Measurements from ENCODE around the gene KIF6. TPM values are rescaled to one million over a fixed set of nuclear protein-coding genes. Genes with fewer than 3 reads are reported as not detected.

KIF6 gene
- total RNA-seq, 2 experiments from 2014 or later, result not detected

GRCh38 chr6:39378960-39379425 is 346.2 kb downstream of the KIF6 start:
- peaks cover 0 to 5% of the 10 kb centered on the region in 2 experiments for H3K27me3 ChIP-seq (ENCODE audit: control insufficient read depth in 1 of 2, insufficient read depth in 2 of 2, low read length in 2 of 2)
- no peaks in the 10 kb centered on the region for H3K36me3 Mint-ChIP-seq (ENCODE audit: low read depth)
- H3K27ac Mint-ChIP-seq, result no peak overlapping the region
- no peaks in the 10 kb centered on the region for H3K9me3 ChIP-seq (ENCODE audit: control insufficient read depth in 1 of 2, insufficient read depth in 1 of 2, low read length in 2 of 2)
- no peaks in the 10 kb centered on the region for H3K9me3 Mint-ChIP-seq
- intact Hi-C loops (cut with DNase I, micrococcal nuclease), result no loop called here
- ChIA-PET CTCF (no interaction called here), POLR2A (no interaction called here)
- H3K4me3 ChIP-seq (ENCODE audit: low read length), result no peak overlapping the region
- no peak for ATAC-seq (ENCODE audit: poor library complexity)
- no peak for DNase-seq
- H3K27me3 Mint-ChIP-seq, result no peaks in the 10 kb centered on the region
- H3K36me3 ChIP-seq (ENCODE audit: insufficient read depth, low read length), result no peaks in the 10 kb centered on the region
- TF ChIP-seq, protein P1, sequence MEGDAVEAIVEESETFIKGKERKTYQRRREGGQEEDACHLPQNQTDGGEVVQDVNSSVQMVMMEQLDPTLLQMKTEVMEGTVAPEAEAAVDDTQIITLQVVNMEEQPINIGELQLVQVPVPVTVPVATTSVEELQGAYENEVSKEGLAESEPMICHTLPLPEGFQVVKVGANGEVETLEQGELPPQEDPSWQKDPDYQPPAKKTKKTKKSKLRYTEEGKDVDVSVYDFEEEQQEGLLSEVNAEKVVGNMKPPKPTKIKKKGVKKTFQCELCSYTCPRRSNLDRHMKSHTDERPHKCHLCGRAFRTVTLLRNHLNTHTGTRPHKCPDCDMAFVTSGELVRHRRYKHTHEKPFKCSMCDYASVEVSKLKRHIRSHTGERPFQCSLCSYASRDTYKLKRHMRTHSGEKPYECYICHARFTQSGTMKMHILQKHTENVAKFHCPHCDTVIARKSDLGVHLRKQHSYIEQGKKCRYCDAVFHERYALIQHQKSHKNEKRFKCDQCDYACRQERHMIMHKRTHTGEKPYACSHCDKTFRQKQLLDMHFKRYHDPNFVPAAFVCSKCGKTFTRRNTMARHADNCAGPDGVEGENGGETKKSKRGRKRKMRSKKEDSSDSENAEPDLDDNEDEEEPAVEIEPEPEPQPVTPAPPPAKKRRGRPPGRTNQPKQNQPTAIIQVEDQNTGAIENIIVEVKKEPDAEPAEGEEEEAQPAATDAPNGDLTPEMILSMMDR (IDR thresholded peaks at IDR 0.05), result no peak
- no peaks in the 10 kb centered on the region for H3K4me1 ChIP-seq (ENCODE audit: insufficient read depth, low read length)
- no peak overlapping the region for H3K4me3 Mint-ChIP-seq
- no peak overlapping the region for H3K27ac ChIP-seq (ENCODE audit: low read depth in 1 of 2, low read length in 2 of 2)
- H3K4me1 Mint-ChIP-seq (ENCODE audit: low read depth), result no peaks in the 10 kb centered on the region

GRCh38 chr6:39378175-39378959 is 346.8 kb downstream of the KIF6 start:
- Mint-ChIP-seq H3K4me1 (ENCODE audit: low read depth) (no peaks in the 10 kb centered on the region), H3K27ac (no peak overlapping the region), H3K27me3 (no peaks in the 10 kb centered on the region), H3K36me3 (ENCODE audit: low read depth) (no peaks in the 10 kb centered on the region), H3K9me3 (no peaks in the 10 kb centered on the region), H3K4me3 (no peak overlapping the region)
- Histone ChIP-seq H3K27ac (ENCODE audit: low read depth in 1 of 2, low read length in 2 of 2) (no peak overlapping the region), H3K27me3 (ENCODE audit: control insufficient read depth in 1 of 2, insufficient read depth in 2 of 2, low read length in 2 of 2) (peaks cover 0 to 3% of the 10 kb centered on the region in 2 experiments), H3K9me3 (ENCODE audit: control insufficient read depth in 1 of 2, insufficient read depth in 1 of 2, low read length in 2 of 2) (no peaks in the 10 kb centered on the region), H3K4me1 (ENCODE audit: insufficient read depth, low read length) (no peaks in the 10 kb centered on the region), H3K36me3 (ENCODE audit: insufficient read depth, low read length) (no peaks in the 10 kb centered on the region), H3K4me3 (ENCODE audit: low read length) (no peak overlapping the region)
- ChIA-PET CTCF (no interaction called here), POLR2A (no interaction called here)
- intact Hi-C loops (cut with DNase I, micrococcal nuclease), result no loop called here
- ATAC-seq (ENCODE audit: poor library complexity) (no peak), DNase-seq (no peak)
- TF ChIP-seq, protein P1 (IDR thresholded peaks at IDR 0.05), result no peak

DNA sequence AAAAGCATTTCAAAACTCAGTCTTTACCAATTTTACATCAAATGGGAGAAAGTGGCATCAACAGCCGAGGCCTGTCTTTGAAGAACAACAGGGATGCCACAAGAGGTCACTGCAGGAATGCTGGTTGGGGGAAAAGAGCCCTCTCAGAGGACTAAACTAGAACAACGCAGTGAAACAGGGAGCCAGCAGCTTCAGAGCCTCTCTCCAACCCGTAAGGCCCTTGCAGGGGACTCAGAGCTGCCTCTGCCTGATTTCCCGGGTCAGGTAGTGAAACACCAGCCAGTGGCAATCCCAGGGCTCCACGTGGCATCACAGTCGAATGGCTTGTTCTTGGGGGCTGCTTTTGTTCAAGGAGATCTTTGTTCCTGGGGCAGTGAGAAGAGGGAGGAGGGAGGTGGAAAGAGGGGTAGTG is 347.7 kb downstream of the KIF6 start:
- Histone ChIP-seq H3K9me3 (ENCODE audit: control insufficient read depth in 1 of 2, insufficient read depth in 1 of 2, low read length in 2 of 2) (no peaks in the 10 kb centered on the region), H3K27me3 (ENCODE audit: control insufficient read depth in 1 of 2, insufficient read depth in 2 of 2, low read length in 2 of 2) (peaks cover 0 to 3% of the 10 kb centered on the region in 2 experiments), H3K4me1 (ENCODE audit: insufficient read depth, low read length) (no peaks in the 10 kb centered on the region), H3K27ac (ENCODE audit: low read depth in 1 of 2, low read length in 2 of 2) (no peak overlapping the region), H3K4me3 (ENCODE audit: low read length) (no peak overlapping the region), H3K36me3 (ENCODE audit: insufficient read depth, low read length) (no peaks in the 10 kb centered on the region)
- no peak overlapping the region for H3K27ac Mint-ChIP-seq
- H3K27me3 Mint-ChIP-seq, result no peaks in the 10 kb centered on the region
- no peaks in the 10 kb centered on the region for H3K9me3 Mint-ChIP-seq
- H3K4me1 Mint-ChIP-seq (ENCODE audit: low read depth), result no peaks in the 10 kb centered on the region
- no peak overlapping the region for H3K4me3 Mint-ChIP-seq
- TF ChIP-seq, protein P1 (IDR thresholded peaks at IDR 0.05), result no peak
- ATAC-seq (ENCODE audit: poor library complexity) (no peak), DNase-seq (no peak)
- intact Hi-C loops (cut with DNase I, micrococcal nuclease), result no loop called here
- ChIA-PET CTCF (no interaction called here), POLR2A (no interaction called here)
- H3K36me3 Mint-ChIP-seq (ENCODE audit: low read depth), result no peaks in the 10 kb centered on the region
